HUES48 (cell line): Measurements from ENCODE around the gene C1QTNF4.
"Not testable (repeated sequence)": the region's sequence is repeated elsewhere in the genome, so short reads cannot be mapped to it uniquely, and the experiment has no call there.

Source experiments
- H3K27ac ChIP-seq: one replicate; pipeline ENCODE4 v1.7.0; 2013; ENCODE audit warnings: low read depth, low read length, inconsistent platforms
- H3K27me3 ChIP-seq: 2 replicates; pipeline ENCODE4 v1.6.1; 2013; ENCODE audit warnings: mild to moderate bottlenecking, low read length; ENCODE audit not compliant: control insufficient read depth, insufficient read depth
- H3K36me3 ChIP-seq: 2 replicates; pipeline ENCODE4 v1.6.1; 2013; ENCODE audit warnings: low read length; ENCODE audit not compliant: control insufficient read depth, insufficient read depth
- H3K4me1 ChIP-seq: 2 replicates; pipeline ENCODE4 v1.6.1; 2013; ENCODE audit warnings: mild to moderate bottlenecking, low read length; ENCODE audit not compliant: control insufficient read depth, insufficient read depth
- H3K4me3 ChIP-seq: 2 replicates; pipeline ENCODE4 v1.5.1; 2013; ENCODE audit warnings: mild to moderate bottlenecking, low read depth, low read length
- H3K9ac ChIP-seq: 2 replicates; pipeline ENCODE4 v1.6.1; 2013; ENCODE audit warnings: mild to moderate bottlenecking, low read depth, low read length, moderate library complexity
- H3K9me3 ChIP-seq: 2 replicates; pipeline ENCODE4 v1.6.1; 2013; ENCODE audit warnings: low read length; ENCODE audit not compliant: control insufficient read depth, insufficient read depth

The C1QTNF4 gene

DNA sequence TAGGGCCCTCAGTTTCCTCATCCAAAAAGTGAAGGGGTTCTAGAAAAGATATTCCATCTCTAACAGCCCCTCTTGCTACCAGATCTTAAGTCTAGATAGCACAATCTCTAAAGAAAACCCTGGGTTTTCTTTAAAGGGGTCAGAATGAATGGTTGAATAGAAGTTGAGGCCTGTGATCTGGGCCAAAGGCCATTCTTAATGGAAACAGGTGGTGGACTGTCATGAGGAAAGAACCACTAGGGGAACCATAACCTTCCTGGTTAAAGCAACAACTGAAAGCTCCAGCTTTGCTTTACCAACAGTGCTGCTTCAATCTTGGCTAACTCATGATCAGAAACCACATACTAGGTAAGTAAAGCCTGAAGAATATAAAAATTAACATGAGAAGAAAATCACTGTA, 43.1 kb downstream of the C1QTNF4 start:
- H3K27ac ChIP-seq = peak overlapping the region; percentile 82
- H3K9ac ChIP-seq = no peak overlapping the region
- H3K4me3 ChIP-seq = peak overlapping the region; percentile 100

GRCh38 chr11:47550288-47551047, 43.7 kb downstream of the C1QTNF4 start:
- Histone ChIP-seq H3K9ac (no peak overlapping the region), H3K4me1 (peaks cover 17% of the 10 kb centered on the region), H3K27me3 (no peaks in the 10 kb centered on the region), H3K9me3 (no peaks in the 10 kb centered on the region), H3K36me3 (peaks cover 14% of the 10 kb centered on the region; the same call in 1 of the 2 replicates), H3K27ac (no peak overlapping the region), H3K4me3 (peak overlapping the region; percentile 100; the same call in 1 of the 2 replicates)

More for the DNA sequence above, 43.1 kb downstream of the C1QTNF4 start:
- Histone ChIP-seq H3K36me3 (peaks cover 14% of the 10 kb centered on the region; the same call in 1 of the 2 replicates), H3K4me1 (peaks cover 17% of the 10 kb centered on the region), H3K27me3 (no peaks in the 10 kb centered on the region), H3K9me3 (no peaks in the 10 kb centered on the region)

- H3K9ac ChIP-seq, H3K9me3 ChIP-seq, H3K27me3 ChIP-seq, H3K27ac ChIP-seq, H3K4me3 ChIP-seq: not testable (repeated sequence)
- H3K36me3 ChIP-seq = peaks cover 18% of the 10 kb centered on the region; the same call in 1 of the 2 replicates
- H3K4me1 ChIP-seq = peaks cover 13% of the 10 kb centered on the region
These were observed 47.9 kb downstream of the C1QTNF4 start for GRCh38 chr11:47546274-47546673.

GRCh38 chr11:47545298-47545697, 48.9 kb downstream of the C1QTNF4 start:
- peaks cover 6% of the 10 kb centered on the region; the same call in 1 of the 2 replicates for H3K4me1 ChIP-seq
- peaks cover 13% of the 10 kb centered on the region; the same call in 1 of the 2 replicates for H3K36me3 ChIP-seq
- H3K27ac ChIP-seq = no peak overlapping the region
- H3K27me3 ChIP-seq = no peaks in the 10 kb centered on the region
- no peak overlapping the region for H3K9ac ChIP-seq
- no peak overlapping the region for H3K4me3 ChIP-seq
- H3K9me3 ChIP-seq = no peaks in the 10 kb centered on the region

DNA sequence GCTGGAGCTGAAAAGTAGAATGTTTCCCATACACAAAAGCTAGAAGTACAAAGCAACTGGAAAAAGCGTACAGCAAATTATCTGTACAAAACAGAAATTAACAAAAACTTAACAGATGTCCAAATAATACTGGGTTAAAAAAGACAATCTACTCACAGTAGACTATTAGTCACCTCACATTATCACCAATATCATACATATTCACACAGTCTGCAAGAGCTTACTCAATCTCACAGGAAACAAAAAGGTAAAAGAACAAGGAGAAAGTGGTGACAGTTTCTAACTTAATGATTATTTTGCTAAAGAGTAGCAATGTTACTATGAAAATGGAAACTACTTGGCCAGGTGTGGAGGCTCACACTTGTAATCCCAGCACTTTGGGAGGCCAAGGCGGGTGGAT, 53.1 kb downstream of the C1QTNF4 start:
- H3K36me3 ChIP-seq = peaks cover 4% of the 10 kb centered on the region; the same call in 1 of the 2 replicates
- no peaks in the 10 kb centered on the region for H3K9me3 ChIP-seq
- H3K9ac ChIP-seq = no peak overlapping the region
- no peak overlapping the region for H3K27ac ChIP-seq
- H3K4me1 ChIP-seq = peaks cover 22% of the 10 kb centered on the region
- no peak overlapping the region for H3K4me3 ChIP-seq
- no peaks in the 10 kb centered on the region for H3K27me3 ChIP-seq

- Histone ChIP-seq H3K9me3 (no peaks in the 10 kb centered on the region), H3K9ac (no peak overlapping the region), H3K4me1 (peaks cover 22% of the 10 kb centered on the region), H3K4me3 (no peak overlapping the region), H3K27ac (no peak overlapping the region), H3K27me3 (no peaks in the 10 kb centered on the region), H3K36me3 (peaks cover 7% of the 10 kb centered on the region; the same call in 1 of the 2 replicates)
These were observed 54.6 kb downstream of the C1QTNF4 start for GRCh38 chr11:47539681-47540039.
